ENCODE data around the gene ALDH18A1. TPM values are rescaled to one million over a fixed set of nuclear protein-coding genes. Genes with fewer than 3 reads are reported as not detected.

Gene ALDH18A1
- polyA plus RNA-seq (2011; rRNA removed): 123 and 125 TPM in 2 replicates
- 198 and 259 TPM in 2 replicates for polyA minus RNA-seq (2011; rRNA and poly(A)+ RNA removed)

DNA sequence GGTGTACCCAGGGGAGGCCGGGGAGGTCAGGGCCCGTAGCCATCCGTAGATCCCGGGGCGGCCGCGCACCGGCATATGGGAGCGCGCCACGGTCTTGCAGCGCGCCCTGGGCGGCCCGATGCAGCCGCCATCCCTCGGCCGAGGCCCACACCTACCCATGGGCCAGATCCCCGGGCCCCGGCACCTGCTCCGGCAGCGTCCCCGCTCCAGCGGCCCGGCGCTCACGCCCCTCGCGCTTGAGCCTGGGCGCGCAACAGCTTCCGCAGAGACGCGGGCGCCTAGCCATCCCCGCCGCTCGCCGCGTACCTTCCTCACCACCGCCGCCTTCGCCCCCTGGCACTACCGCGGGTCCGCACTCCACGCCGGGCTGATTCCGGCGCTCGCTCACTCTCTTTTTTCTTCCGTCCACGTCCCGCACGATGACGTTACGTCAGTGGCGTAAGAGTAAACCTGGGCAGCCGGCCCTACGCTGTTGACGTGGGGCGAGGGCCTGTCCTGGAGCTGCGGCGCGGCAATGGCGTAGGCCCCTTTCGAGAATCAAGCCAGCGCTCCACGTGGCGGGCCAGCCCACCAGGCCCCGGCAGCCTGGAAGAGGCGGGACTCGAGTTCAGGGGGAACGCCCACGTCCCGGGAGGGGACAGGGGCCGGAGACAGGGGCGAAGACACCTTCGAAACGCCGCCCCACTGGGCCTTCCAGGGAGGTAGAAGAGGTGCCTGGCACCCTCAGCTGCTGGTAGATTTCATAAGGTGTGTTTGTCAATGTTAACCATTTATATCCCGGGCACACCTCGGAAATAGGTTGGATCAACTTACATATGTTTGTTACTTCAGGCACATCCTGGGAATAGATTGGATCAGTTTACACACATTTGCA, at the start of gene ALDH18A1:
Gene ALDH18A1, minus strand, starts transcription at position 421 of the 874 bp plus-strand sequence. CDS start 3,334 bp downstream, outside the sequence.
- Histone ChIP-seq H3K4me3 (ENCODE audit: low read depth, low read length) (peak within 1 kb of the TSS; percentile 95), H3K27me3 (ENCODE audit: control insufficient read depth, insufficient read depth, low read length) (no peaks in the 10 kb centered on the region), H3K9me3 (ENCODE audit: control insufficient read depth, insufficient read depth, low read length) (peaks cover under 1% of the 10 kb centered on the region), H3K27ac (ENCODE audit: low read depth, low read length) (peak within 1 kb of the TSS; percentile 39)
- ChIA-PET POLR2A (interaction anchor here (0.6 to 1.4 kb wide), 3 partner anchors 15 to 225 kb away, joined by 3 to 5 read pairs (median 3); partner anchors contain the start of gene TCTN3), CTCF (interaction anchor here (0.5 to 3.7 kb wide), 4 partner anchors 21 to 207 kb away, joined by 3 to 32 read pairs (median 6); partner anchors contain the start of gene TCTN3)
- peak; percentile 82 for DNase-seq (ENCODE audit: low read depth, low spot score)
- TF ChIP-seq, protein P1, sequence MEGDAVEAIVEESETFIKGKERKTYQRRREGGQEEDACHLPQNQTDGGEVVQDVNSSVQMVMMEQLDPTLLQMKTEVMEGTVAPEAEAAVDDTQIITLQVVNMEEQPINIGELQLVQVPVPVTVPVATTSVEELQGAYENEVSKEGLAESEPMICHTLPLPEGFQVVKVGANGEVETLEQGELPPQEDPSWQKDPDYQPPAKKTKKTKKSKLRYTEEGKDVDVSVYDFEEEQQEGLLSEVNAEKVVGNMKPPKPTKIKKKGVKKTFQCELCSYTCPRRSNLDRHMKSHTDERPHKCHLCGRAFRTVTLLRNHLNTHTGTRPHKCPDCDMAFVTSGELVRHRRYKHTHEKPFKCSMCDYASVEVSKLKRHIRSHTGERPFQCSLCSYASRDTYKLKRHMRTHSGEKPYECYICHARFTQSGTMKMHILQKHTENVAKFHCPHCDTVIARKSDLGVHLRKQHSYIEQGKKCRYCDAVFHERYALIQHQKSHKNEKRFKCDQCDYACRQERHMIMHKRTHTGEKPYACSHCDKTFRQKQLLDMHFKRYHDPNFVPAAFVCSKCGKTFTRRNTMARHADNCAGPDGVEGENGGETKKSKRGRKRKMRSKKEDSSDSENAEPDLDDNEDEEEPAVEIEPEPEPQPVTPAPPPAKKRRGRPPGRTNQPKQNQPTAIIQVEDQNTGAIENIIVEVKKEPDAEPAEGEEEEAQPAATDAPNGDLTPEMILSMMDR (IDR thresholded peaks at IDR 0.05; ENCODE audit: low read depth, low read length): no peak

DNA sequence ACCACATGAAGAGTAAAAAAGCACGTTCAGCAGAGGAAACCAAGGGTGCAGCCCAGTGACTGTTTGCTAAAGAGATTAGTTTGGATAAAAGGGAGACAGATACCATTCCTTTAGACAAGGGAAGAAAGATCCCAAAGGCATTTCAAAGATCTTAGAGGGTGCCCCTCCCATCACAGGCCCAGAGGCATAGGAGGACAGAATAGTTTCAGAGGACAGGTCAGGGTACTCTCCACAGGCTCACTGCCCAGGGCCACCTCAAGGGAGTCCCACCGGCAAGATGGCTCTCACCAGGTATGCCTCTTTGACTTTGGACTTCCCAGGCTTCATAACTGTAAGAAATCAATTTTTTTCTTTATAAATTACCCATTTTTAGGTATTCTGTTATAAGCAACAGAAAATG, 41.9 kb upstream of the ALDH18A1 start:
- ChIA-PET CTCF (interaction anchor here (1.4 kb wide), 1 partner anchor 143 kb away, joined by 5 read pairs; no protein-coding TSS in a partner anchor), POLR2A (no interaction called here)
- H3K9me3 ChIP-seq (ENCODE audit: control insufficient read depth, insufficient read depth, low read length): no peaks in the 10 kb centered on the region; the same call in 1 of the 2 replicates
- H3K4me3 ChIP-seq (ENCODE audit: low read depth, low read length): no peak overlapping the region
- TF ChIP-seq, protein P1 (IDR thresholded peaks at IDR 0.05; ENCODE audit: low read depth, low read length): no peak
- no peaks in the 10 kb centered on the region for H3K27me3 ChIP-seq (ENCODE audit: control insufficient read depth, insufficient read depth, low read length)
- no peak for DNase-seq (ENCODE audit: low read depth, low spot score)
- no peak overlapping the region for H3K27ac ChIP-seq (ENCODE audit: low read depth, low read length)

- TF ChIP-seq, protein P1 (IDR thresholded peaks at IDR 0.05; ENCODE audit: low read depth, low read length): no peak
- CTCF ChIA-PET: interaction anchor here (1.4 kb wide), 1 partner anchor 144 kb away, joined by 5 read pairs; no protein-coding TSS in a partner anchor
- H3K9me3 ChIP-seq (ENCODE audit: control insufficient read depth, insufficient read depth, low read length): no peaks in the 10 kb centered on the region; the same call in 1 of the 2 replicates
- H3K27ac ChIP-seq (ENCODE audit: low read depth, low read length): no peak overlapping the region
- no peak for DNase-seq (ENCODE audit: low read depth, low spot score)
- H3K27me3 ChIP-seq (ENCODE audit: control insufficient read depth, insufficient read depth, low read length): no peaks in the 10 kb centered on the region
- H3K4me3 ChIP-seq (ENCODE audit: low read depth, low read length): no peak overlapping the region
- POLR2A ChIA-PET: no interaction called here
Measured at GRCh38 chr10:95697429-95697828, 40.9 kb upstream of the ALDH18A1 start.

- Histone ChIP-seq H3K27me3 (ENCODE audit: control insufficient read depth, insufficient read depth, low read length) (no peaks in the 10 kb centered on the region), H3K4me3 (ENCODE audit: low read depth, low read length) (no peak overlapping the region), H3K27ac (ENCODE audit: low read depth, low read length) (no peak overlapping the region), H3K9me3 (ENCODE audit: control insufficient read depth, insufficient read depth, low read length) (no peaks in the 10 kb centered on the region; the same call in 1 of the 2 replicates)
- ChIA-PET CTCF (interaction anchor here (0.6 to 5.3 kb wide), 51 partner anchors 8 to 1386 kb away, joined by 3 to 881 read pairs (median 18); partner anchors contain the start of genes ALDH18A1, CC2D2B, ENTPD1 and TLL2), POLR2A (interaction anchor here (1.4 to 1.9 kb wide), 2 partner anchors 147 to 170 kb away, joined by 4 to 7 read pairs; no protein-coding TSS in a partner anchor)
- no peak for DNase-seq (ENCODE audit: low read depth, low spot score)
- TF ChIP-seq, protein P1 (IDR thresholded peaks at IDR 0.05; ENCODE audit: low read depth, low read length): no peak
Measured at GRCh38 chr10:95694665-95695064, 38.2 kb upstream of the ALDH18A1 start.

Data from AG04450 (cell line).